Placental pericyte (primary cell): ENCODE results near the gene B9D1. TPM values are rescaled to one million over a fixed set of nuclear protein-coding genes. Genes with fewer than 3 reads are reported as not detected.
A peak's percentile ranks its signal among the peaks of the same experiment; 100 is the strongest.

ENCODE experiments used
- small RNA-seq: library from RNA; depleted of rRNA; stranded (forward); fragments of <200 nt; gene quantifications from one replicate; pipeline ENCODE3, GENCODE V24; 2012; ENCODE audit warnings: low replicate concordance
- total RNA-seq: library from RNA; depleted of rRNA; stranded (reverse); fragments of >200 nt; gene quantifications from 2 replicates; pipeline ENCODE4 v1.2.3, GENCODE V29; 2012

B9D1 gene
- total RNA-seq = 31.4 and 92.4 TPM in 2 replicates

DNA sequence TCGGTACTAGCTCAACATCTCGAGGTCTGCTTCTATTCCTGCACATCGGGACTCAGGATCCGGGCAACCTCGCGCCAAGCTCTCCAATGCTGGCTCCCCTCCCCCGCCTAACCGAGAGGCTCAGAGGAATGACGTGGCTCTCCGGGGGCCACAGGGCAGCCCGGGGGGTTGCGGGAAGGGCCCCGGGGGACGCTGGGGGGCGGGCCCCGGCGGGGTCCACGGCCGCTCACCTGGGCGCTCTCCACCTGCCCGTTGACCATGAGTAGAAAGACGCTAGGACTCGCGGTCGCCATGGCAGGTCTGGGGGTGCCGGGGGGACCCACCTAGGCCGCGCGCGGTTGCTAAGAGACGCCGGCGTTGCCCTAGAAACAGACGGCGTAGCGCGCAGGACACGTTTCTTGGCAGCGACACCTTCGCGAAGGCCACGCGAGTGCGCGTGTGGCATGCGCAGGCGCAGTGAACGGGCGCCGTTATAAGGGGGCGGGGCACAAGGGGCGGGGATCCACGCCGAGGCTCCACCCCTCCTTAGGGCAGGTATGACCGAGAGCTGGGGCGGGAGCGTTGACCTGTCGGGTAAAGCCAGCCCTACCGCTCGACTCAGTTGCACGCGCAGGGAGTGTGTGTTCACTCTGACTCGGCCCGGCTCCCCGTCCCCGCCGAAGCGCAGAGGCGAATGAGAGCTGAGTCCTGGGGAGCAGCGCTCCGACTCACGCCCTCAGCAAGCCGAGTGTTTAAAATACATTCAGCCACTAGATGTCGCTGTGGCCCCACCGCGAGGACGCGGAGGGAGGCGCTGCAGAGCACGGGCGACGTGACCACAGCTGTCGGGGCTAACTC, at the start of gene B9D1:
Gene B9D1 (minus strand): TSS at position 447 of the 837 bp plus-strand sequence. CDS start 154 bp downstream, at position 293.

GRCh38 chr17:19410875-19411620, 48.5 kb upstream of the B9D1 start, which contains the start of gene RNF112:
TSS of gene RNF112 (plus strand) at chr17:19411232. CDS start at chr17:19411409, 177 bp downstream.

GRCh38 chr17:19386974-19387920, 24.7 kb upstream of the B9D1 start, which contains the start of gene MFAP4:
TSS of gene MFAP4 (minus strand) at chr17:19387190. CDS start at chr17:19387155, 35 bp downstream.

DNA sequence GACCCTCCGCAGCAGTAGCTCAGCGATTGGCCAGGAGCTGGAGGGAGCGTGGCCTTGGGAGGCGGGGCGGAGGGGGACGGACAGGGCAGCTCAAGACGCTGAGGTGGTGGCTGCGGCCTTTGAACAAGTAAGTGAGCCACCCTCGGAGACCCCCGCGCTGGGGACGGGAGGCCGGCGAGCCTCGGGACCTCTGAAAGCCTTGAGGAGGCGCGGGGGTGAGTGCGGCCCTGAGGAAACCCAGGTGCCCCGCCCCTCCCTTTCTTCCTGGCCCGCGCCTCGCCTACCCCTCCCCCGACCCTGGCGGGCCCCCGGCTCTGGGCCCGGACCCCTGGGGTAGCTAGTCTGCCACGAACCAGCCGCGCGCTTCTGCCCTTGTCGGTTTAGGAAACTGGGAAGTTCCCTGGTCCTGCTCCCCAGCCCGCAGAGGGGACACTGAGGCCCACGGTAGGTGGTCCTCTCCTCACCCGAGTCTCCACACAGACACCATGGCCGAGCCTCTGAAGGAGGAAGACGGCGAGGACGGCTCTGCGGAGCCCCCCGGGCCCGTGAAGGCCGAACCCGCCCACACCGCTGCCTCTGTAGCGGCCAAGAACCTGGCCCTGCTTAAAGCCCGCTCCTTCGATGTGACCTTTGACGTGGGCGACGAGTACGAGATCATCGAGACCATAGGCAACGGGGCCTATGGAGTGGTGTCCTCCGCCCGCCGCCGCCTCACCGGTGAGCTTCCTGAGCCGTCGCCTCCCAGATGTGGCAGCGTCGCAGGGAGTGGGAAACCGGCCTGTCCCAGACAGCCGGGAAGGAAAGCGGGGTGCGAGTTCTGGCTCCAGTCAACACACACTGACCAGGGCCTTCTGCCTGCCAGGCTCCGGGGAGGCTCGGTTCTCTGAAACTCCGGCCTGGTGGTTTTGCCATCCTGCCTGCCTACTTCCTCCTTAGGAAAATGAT, 16.2 kb upstream of the B9D1 start, which contains the start of gene MAPK7:
Gene MAPK7 (plus strand): TSS at position 83 of the 945 bp plus-strand sequence. CDS start 403 bp downstream, at position 486.

Small RNA genes within 50 kb of the gene (small RNA-seq; reads per million reads assigned to genes)
- 1.2 reads per million, percentile 51 among the genes with 10 or more reads in this experiment for gene MIR1180

Other genes with a start within 250 kb of the B9D1 start
- gene GRAPL, start 235.1 kb downstream of the B9D1 start, total RNA-seq = 0.14 TPM in 1 of 2 replicates, not detected in the other
- gene EPN2, start 125.4 kb downstream of the B9D1 start, total RNA-seq = 19.3 and 44.0 TPM in 2 replicates
- 24.8 and 31.1 TPM in 2 replicates for gene MAPK7, start 15.8 kb upstream of the B9D1 start, total RNA-seq
- 4.0 and 64.3 TPM in 2 replicates for gene MFAP4, start 24.5 kb upstream of the B9D1 start, total RNA-seq
- 0.22 and 0.29 TPM in 2 replicates for gene RNF112, start 48.5 kb upstream of the B9D1 start, total RNA-seq
- 0.14 and 0.44 TPM in 2 replicates for gene SLC47A1, start 171.1 kb upstream of the B9D1 start, total RNA-seq